IPS-NIHi7 (cell line): ENCODE results near the gene COL5A1.

ENCODE experiments used
- DNase-seq: peaks from one replicate; pipeline ENCODE4 v3.0.0; 2012; ENCODE audit warnings: mixed read lengths; ENCODE audit errors: extremely low spot score

The COL5A1 gene

DNA sequence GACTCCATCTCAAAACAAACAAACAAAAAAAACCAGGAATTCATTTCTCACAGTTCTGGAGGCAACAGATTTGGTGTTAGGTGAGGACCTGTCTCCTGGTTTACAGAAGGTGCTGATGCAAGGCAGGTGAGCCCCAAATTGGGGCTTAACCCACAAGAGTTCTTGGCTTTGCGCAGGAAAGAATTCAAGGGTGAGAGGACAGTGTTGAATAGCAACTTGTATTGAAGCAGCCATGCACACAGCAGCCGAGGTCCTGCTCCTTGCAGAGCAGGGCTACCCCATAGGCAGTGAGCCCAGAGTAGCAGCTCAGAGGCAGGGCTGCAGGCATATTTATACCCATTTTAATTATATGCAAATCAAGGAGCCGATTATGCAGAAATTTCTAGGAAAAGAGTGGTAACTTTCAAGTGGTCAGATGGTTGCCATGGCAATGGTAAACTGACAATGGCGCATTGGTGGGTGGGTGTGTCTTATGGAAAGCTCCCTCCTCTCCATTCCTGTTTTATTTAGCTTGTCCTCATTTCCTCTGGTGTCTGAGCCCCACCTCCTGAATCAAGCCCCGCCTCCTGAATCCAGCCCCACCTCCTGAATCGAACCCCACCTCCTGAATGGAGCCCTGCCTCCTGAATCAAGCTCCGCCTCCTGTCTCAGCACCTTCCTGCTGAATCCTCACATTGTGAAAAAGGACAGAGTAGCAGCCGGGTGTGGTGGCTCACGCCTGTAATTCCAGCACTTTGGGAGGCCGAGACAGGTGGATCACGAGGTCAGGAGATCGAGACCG, 34.5 kb upstream of the COL5A1 start:
- DNase-seq = peak; percentile 63

DNA sequence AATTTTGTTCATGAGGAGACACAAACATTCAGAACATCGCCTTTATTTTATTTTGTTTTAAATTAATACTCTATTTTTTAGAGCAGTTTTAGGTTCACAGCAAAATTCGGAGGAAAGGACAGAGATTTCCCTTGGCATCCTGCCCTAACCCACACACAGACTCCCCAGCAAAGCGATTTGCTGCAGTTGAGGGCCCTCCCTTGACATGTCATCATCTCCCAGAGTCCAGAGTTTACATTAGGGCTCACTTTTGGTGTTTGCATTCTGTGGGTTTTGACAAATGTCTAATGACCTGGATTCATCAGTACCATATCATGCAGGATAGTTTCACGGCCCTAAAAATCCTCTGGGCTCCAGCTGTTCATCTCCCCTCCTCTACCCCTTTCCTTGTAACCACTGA, 33.6 kb upstream of the COL5A1 start:
- no peak for DNase-seq

DNA sequence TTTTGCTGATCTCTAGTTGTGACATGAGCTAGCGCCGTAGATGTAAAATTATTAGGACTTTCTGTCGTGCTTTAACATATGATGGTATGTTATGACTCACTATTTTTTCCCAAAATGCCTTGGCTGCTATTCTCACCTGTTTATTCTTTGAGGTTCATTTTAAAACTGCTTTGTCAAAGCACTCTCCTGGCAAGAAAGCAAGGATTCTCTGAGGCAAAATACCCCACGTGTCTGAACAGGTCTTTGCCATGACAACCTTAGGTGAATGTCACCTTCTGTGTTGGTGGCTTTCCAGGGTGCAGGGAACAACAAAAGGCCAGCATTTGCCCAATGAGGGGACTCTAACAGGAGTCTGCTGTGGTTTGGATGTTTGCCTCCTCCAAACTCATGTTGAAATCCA, 30.6 kb upstream of the COL5A1 start:
- DNase-seq = no peak

DNA sequence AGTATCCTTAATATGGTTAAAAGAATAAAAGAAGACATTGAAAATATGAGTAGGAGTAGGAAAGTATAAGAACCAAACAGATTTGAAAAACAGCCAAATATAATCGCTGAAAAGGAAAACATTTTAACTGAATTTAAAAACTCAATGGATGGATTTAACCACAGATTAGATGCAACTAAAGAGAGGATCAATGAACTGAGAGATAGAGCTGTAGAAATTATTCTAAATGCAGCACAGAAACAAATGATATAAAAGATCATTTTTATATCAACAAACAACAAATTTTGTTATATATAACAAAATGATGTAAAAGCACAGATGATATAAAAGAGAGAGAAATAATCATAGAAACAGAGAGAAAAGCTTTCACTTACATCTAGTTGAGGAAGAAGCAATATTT, 29.3 kb upstream of the COL5A1 start:
- no peak for DNase-seq

DNA sequence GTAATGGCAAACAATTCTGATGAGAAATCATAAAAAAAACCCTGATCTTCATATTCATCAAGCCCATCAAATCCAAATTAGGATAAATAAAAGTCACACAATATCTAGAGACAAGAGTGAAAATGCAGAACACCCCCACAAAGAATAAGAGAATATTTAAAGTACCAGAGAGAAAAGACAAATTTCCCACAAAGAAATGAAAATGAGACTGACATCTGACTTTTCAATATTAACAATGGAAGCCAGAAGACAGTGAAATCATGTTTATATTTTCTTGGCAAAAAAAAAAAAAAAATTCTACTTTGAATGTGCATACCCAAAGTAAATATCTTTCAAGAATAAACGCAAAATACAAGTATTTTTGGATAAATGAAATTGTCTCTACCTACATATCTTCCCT, 28.9 kb upstream of the COL5A1 start:
- no peak for DNase-seq

DNA sequence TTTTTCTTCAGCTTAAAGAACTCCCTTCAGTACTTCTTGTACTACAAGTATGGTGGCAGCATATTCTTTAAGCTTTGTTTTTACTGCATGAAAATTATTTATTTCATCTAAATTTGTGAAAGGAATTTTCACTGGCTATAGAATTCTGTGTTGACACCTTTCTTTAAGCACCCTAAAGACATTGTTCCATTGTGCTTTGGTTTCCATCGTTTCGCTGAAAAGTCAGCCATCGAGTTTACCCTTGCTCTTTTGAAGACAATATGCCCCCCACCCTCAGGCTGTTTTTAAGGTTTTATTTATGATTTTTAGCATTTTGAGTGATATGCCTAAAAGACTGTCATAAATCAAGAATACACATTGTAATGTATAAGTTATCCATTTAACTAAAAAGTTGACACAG, 27.3 kb upstream of the COL5A1 start:
- no peak for DNase-seq

DNA sequence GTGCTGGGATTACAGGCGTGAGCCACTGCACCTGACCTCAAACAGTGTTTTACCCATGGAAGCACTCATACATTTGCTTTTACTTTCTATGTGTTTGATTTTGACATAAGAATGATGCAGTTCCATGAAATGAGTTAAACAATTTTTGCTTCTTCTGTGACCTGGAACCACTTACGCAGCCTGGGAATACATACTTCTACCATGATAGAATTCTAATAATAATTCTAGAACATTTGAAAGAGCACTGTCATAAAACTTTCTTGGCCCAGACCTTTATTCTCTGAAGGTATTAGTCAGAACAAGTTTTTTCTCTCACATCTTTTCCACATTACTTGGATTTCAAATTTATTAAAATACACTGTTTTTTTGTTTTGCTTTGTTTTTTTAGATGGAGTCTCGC, 25.3 kb upstream of the COL5A1 start:
- no peak for DNase-seq

DNA sequence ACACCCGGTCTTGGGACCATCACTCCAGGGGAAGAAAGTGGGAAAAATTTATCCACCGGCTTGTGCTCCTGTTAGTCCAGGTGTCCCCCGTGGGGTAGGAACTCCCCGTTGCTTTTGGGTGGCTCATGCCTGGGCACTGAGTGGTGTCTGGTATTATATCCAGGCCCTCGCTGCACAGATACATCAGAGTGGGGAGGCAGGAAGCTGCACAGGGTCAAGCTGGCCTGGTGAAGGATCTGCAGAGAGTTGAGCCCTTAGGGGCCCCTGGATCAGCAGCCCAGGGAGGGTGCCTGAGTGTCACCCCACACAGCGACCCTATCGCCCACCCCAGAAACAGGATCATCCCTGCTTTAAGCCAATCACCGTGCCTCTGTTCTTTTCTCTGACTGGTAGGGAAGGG, 24.4 kb upstream of the COL5A1 start:
- DNase-seq = no peak

DNA sequence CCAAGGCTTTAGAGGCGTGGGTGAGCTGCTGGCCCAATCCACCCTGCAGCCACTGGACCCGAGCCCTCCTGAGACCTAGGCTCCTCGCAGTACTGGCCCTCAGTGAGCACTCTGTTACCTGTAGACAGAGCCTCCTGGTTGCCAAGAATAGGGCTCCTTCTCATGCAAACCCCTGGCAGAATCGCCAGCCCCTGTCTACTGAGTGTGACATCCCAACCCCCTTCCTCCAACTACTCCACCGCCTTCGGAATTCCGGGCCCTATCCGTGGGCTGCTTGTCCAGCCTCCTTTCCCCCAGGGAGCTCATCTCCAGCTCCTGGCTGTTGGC, 23.8 kb upstream of the COL5A1 start:
- no peak for DNase-seq

DNA sequence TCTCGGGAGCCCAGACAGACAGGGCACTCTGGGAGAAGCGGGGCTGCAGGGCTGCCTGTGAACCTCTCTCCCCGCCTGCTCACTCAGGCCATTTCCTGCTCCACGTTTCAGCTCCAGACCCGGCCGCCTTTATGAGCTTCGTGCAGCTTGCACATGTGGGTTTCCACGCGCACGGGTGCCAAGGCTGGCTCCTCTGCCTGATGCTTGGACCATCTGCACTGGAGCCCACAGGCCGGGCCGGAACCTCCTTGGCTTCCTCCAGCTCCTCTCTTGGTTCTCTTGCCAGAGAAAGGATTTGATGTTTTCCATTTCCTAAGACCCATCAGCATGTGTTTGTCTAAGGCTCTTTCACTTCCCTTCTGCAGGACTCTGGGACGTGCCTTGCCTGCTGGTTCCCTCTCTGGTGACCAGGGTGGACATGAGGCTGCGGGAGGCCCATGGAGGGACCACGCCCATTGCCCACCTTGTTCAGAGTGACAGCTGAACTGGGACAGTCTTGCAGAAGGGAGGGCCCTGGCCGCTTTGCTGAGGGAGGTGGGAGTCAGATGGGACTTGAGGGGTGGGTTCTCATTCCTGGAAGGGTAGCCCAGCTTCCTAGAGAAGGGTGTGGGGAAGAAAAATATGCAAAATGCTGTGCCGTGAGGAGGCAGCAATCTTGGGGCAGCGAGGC, 23.3 kb upstream of the COL5A1 start:
- DNase-seq = no peak

DNA sequence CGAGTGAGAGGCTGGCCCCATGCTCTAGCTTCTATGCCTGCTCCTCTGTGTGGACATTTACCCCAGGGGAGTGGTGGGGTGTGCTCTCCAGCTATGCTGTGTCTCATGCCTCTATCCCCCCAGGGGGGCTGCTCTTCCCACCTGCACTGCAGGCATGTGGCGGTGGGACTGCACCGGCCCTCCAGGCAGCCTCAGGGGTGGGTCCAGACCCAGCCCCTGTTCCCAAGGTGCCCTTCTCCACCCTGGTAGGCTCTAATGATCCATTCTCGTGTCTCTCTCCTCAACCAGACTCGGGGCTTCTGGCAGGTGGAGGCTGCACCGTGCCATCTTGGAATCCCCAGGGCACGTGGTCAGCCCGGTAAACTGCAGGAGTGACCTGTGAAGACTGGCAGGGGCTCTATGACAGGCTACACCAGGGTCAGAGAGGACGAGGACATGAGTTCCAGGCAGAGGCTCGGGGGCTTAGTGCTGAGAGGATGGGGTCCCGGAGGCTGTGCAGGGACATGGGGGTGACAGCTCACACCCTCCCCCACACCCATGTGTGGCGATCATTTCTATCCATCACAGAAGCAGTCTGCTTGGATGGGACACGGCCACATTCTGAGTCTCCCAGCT, 22.7 kb upstream of the COL5A1 start:
- DNase-seq = no peak

DNA sequence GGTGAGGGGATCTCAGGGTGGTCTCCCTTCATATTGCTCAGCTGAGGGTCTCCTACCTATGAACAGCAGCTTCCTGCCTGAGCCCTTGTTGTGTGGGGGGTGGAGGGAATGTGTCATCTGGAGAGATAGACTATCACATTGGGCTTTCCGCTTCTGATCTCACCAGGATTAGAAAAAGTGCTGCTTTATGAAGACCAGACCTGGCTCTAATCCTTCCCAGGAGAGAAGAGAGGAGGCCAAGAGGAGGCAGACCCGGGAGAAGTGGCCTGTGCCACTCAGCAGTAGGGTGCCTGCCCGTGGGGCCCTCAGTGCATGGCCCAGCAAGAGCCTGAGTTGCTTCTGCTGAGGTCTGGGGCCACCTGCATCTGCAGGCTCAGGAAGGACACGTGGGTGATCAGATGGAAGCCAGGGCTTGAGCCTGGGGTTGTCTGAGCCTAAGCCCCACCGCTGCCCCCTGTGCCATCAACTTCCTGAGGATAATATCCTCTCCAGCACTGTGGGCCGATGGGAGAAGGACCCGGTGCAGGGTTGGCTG, 22.1 kb upstream of the COL5A1 start:
- no peak for DNase-seq

DNA sequence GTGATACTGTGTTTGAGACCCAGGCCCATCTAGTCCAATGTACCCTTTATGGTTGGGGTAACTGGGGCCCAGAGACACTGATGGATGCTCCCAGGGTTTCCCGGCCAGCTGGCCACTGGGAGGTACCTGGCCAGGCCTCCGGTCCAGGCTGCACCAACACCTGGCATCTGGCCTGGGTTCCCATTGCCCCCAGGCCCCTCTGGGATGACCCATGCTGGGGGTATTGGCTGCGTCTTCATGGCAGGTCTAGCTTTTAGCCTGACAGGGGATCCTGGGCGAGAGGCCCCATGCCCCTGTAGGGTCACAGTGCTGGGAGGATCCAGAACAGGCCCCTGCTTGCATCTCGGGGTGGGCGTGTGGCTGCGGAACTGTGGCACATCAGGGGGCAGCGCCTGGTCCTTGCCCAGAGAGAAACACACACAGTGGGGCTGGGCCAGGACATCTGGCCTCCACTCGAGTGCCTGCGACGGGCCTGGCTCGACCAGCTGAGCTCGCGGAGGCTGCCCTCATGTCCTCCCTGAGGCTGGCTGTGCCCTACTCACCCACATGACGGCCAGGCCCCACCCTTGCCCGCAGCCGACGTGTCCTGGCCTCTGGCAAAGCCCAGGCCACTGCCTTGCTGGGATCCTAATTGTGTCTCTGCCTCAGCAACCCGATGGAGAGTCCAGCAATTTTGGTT, 21.5 kb upstream of the COL5A1 start:
- no peak for DNase-seq

DNA sequence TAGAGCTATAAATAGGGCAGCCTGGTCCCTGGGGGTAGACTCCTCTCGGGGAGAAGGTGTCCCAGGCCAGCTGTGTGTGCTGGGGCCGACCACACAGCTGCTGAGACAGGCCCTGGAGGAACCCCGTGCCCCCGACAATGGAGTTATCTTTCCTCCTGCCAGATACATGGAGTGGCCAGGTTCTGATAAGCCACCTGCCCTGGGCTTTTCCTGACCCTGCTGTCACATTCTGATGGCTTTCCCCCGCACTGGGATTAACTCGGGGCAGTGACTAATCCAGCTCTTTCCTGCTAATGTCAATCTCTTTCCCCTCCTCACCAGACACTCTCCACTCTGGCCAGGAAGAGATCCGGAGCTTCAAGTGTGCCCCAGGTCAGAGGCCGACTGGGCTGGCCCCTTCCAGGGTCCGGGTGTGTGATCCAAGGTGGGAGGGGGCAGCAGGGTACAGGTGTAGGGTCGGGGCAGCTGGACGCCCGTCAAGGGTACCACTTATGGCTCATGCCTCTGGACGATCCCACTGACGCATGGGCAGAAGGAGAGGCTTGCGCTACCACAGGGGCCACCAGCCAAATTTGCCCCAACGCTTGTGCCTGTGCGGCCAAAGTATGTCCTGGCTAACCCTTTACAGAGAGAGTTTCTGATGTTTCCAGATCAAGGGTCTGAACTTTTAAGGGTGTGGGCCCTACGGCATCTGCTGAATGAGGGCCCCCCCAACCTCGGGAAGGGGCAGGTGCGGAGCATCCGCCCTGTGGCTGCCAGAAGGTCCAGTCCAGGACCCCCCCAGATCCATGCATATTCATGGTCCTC, 20.6 kb upstream of the COL5A1 start:
- DNase-seq = no peak

DNA sequence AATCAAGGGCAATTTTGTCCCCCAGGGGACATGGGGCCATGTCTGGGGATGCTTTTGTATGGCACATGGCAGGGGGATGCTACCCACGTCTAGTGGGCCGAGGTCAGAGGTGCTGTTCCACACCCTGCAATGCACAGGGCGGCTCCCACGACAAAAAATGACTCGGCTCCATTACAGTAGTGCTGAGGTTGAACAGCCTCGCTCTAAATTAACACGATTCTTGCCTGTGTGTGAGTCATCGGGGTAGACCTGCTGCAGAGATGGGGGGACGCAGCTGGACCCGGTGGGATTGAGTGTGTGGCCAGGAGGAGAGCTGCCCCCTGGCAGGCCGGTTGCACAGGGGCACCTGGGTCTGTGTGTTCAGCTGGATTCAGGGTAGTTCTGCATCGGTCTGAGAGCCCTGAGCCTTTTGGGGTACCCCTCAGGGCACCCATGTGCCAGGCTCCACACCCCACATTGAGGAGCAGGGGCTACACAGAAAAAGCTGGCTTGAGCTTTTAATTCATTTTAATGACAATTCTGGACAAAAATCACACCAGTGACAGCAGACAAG, 20.0 kb upstream of the COL5A1 start:
- DNase-seq = no peak

DNA sequence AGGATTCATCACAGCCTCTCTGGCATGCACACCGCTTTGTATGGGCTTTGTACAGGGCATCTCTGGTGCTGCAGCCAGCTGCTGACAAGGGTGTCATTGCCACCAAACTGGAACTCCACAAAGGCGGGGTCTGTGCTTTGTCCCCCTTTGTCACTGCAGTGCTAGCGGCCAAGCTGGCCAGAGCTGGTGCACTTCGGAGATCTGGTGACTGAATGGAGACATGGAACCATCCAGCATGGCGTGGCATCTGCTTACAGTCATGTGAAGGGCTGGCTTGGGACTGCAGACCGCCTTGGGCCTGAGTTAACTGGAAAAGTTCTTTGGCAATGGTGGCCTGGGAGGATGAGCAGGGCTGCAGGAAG, 18.7 kb upstream of the COL5A1 start:
- DNase-seq = no peak

DNA sequence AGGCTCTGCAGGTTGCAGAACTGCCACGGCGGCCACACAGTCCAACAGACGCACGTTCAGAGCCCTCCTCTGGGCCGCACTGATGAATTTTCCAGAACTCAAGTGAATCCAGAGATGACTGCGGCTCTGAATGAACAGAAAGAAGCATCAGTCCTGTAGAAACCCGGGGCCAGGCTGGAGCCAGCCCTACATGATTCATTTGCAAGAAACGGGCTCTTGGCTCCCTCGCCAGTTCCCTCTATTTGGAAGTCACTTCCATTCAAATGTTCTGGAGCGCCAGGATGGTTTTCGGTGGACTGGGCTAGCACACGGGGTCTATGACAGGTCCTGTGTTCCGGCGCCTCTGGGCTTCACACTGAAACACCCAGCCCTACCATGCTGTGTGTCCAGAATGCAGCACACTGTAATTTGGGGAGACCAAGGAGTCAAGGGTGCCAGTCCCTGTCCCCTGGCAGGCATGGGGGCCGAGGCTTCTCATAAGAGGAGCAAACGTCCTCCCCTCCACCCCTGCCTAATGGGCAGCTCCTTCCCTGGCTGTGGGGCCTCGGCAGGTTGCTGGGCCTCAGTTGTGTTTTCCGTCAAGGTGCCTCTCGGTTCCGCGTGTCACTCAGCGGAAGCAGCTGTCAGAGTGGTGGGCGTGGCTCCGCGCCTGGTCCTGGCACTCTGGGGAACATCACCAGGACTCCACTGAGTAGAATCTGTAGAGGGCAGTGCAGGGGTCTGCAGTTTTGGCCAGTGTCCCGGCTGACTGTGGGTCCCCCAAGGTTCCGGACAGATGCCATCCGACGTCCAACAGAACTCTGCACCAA, 18.1 kb upstream of the COL5A1 start:
- no peak for DNase-seq

DNA sequence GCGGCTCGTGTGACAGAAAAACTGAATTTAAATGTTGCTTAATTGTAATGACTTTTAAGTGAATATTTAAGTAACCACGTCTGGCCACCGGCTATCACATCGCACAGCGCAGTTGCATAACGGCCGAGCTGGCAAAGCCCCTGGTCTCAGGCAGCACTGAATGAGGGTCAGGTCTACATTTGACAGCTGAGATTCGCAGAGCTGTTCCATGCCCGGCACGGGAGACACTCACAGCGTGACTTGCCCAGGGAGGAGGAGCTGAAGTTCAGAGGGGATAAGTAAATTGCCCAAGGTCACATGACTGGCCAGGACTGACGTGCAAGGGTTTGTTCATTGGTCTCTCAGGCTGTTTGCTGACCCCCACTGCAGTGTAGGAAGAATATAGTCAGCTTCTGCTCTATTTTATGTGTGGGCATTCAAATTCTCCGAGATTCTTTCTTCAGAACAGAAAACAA, 17.4 kb upstream of the COL5A1 start:
- DNase-seq = no peak

DNA sequence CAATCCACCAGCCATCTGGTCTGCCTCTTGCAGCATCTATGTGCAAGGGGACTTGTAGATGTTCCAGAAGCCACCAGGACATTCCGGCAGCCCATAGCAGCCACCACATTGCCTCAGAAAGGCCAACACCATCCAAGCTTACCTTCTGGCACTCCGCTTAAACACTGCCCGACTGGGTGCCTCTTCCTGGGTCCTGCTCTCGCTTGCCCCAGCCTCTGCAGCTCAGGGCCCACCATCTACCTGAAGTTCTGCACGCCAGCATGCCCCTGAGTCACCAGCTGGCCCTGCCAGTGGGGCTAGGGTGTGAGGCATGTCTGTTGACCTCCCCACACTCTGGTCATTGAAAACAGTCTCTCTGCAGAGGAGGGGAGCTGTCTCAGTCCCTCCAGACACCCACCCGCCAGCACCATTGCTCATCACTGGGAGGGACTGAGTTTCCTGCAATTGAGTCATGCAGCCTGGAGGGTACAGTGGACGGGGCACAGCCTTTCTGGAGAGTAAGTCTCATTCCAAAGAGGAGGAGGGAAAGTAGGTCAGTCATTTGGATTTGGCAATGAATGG, 16.9 kb upstream of the COL5A1 start:
- no peak for DNase-seq
